Measurements from ENCODE around the gene AKIRIN2.

- TF ChIP-seq POLR2A (IDR thresholded peaks at IDR 0.05; ENCODE audit: low read length): no peak
- no peak for TF ChIP-seq GATA1 (IDR thresholded peaks at IDR 0.05; ENCODE audit: low read depth, low read length)
Measured at GRCh38 chr6:87636315-87636714, 65.7 kb downstream of the AKIRIN2 start.
